Upper lobe of left lung (tissue), 4 donors: ENCODE results near the gene ZNF783.

Experiments
- CTCF ChIP-seq, 6 experiments: fragments of 450-650 bp in 4 of 6; fragments of 200-600 bp in 2 of 6; sonication (generic) in 2 of 6; IDR thresholded peaks; one replicate each; pipeline ENCODE4 v1.5.1; 2016 to 2019; ENCODE audit warnings: antibody characterized with exemption in 6 of 6
- EP300 ChIP-seq, 4 donors: sonication (generic); formaldehyde crosslinking; IDR thresholded peaks; one replicate each; pipeline ENCODE4 v1.5.1; 2017; ENCODE audit warnings: antibody characterized with exemption in 4 of 4, control low read depth in 2 of 4
- POLR2A ChIP-seq, 4 donors: fragments of 450-650 bp; IDR thresholded peaks; one replicate each; pipeline ENCODE4 v1.5.1; 2016 to 2017; ENCODE audit warnings: antibody characterized with exemption in 4 of 4, mild to moderate bottlenecking in 2 of 4
- POLR2AphosphoS5 ChIP-seq, 2 donors: sonication (generic); formaldehyde crosslinking; IDR thresholded peaks; one replicate each; pipeline ENCODE4 v1.5.1; 2017; ENCODE audit warnings: antibody characterized with exemption in 2 of 2

- no peak for TF ChIP-seq POLR2A (IDR thresholded peaks at IDR 0.05)
- TF ChIP-seq CTCF (IDR thresholded peaks at IDR 0.05) = no peak
- no peak for TF ChIP-seq POLR2AphosphoS5 (IDR thresholded peaks at IDR 0.05)
- TF ChIP-seq EP300 (IDR thresholded peaks at IDR 0.05) = no peak
Measured at GRCh38 chr7:149225656-149226055, 36.3 kb upstream of the ZNF783 start.
